Activated T-cell treated with anti-CD3 and anti-CD28 coated beads, Interleukin-2, amount 50 U/mL, for 48 hours (primary cell): ENCODE measurements around the gene AKR1B1.

Experiments
- DNase-seq, 2 experiments: peaks; one replicate each; pipeline ENCODE4 v3.0.0-alpha.2; 2020

AKR1B1 gene

DNA sequence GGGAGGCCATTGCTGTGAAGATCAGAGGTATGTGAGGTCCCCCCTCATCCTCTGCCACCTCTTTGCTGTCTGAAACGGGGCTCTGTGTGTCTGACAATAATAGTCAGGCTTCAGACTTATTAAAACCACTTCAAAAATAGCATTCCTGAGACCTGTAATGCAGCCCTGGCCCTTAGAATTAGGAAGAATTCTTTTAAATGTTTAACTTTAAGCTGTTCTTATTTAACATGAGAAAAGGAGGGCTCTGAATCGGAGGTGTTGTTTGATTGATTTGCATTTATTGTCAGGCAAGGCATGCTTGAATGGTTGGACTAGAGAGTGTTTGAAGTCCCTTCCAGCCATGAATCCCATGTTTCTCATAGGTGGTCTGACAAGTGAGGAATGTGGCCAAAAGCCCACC is 52.5 kb downstream of the AKR1B1 start:
- no peak for DNase-seq

DNA sequence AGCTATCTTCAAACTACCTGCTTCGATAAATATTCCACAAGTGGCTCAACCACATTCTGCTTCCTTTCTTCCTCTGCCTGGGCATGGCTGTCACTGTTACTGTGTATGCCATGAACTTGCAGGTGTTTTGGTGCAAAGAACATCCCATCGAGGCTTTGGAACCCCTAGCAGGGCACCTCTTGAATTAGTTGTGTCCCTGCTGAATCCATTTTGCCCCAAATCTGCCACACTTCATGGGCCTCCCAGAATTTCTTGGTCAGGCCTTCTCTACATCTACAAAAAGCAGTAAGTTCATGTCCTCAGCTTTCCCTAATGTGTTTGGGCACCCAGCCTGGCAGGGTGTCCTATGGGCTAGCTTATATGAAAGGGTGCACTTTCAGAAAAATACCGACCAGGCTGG is 53.6 kb downstream of the AKR1B1 start:
- no peak for DNase-seq

DNA sequence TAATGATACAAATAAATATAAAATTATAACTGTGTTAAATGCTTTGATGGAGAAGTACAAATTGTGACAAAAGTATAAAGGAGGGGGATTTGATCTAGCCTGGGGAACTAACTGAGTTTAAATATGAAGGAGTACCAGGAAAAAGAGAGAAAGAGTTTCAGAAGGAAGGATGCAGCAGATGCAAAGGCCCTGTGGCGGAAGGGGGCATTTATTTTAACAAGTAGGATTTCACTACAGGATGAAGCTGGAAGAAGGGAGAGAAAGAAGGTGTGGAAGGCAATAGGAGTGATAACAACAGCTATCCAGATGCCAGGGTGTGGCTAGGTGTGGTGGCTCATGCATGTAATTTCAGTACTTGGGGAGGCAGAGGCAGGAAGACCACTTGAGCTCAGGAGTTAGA is 55.8 kb downstream of the AKR1B1 start:
- DNase-seq = no peak

DNA sequence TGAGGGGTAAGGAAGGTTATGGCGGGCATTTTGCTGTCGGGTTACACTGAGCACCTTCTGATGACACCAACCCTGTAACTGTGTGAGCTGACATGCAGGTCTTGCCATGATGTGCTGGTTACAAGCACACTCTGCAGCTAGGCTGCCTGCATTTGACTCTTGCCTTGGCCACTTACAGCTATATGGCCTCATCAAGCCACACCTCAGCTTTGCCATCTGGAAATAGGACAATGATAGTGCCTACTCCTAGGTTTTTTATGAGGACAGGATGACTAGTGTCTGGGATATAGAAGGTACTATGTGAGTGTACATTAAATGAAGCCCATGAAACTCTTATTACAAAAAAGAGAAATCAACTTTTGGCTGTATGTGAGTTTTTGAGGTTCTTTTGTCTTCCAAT is 58.0 kb downstream of the AKR1B1 start:
- DNase-seq = no peak

DNA sequence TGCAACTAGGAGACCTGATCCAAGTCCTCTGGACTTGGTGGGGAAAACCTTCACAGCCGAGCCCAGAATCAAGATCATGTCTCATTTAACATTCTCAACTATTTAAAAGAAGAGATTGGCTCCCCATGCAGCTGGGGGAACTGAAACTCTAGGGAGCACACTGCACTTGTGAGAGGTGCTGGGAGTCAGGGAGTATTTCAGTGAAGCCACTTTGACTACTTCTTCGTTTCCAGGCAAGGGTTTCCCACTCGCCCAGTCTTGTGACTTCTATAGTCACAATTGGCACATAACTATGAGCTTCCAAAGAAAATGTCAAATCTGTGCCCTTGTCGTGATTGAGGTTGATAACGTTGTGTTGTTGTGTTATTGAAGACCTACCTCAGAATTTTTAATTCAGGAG is 62.9 kb downstream of the AKR1B1 start:
- no peak for DNase-seq

DNA sequence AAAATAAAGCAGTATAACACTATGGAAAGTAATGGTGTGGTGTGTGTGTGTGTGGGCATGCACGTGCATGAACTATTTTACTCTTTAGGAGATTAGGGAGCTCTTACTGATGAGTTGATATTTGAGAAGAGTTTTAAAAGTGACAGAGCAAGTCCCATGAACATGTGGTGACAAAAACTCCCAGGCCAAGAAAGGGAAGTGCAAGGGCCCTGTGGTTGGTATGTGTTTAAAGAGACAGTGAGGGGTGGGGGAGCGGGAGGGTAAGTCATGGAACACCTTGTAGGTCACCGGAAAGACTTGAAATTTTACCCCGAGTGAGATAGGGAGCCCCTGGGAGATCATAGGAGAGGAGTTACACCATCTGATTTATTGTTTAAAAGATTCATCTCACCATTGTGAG is 63.3 kb downstream of the AKR1B1 start:
- DNase-seq = no peak

DNA sequence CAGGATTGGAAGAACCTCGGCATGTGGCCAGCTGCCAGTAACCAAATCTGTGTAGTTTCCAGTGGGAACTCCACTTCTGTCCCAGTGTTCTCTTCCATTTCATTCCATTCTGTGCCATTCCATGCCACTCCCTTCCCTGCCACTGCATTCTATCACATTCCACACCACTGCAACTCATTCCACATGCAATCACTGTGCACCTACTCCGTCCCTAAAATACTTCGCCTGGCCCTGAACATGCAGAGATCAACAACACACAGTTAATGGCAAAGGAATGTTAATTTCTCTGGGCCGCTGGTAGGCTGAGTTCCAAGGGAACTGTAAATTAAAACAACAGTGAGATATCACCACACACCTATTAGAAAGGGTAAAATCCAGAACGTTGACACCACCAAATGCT is 64.8 kb downstream of the AKR1B1 start:
- DNase-seq = no peak
